Activated naive CD8-positive, alpha-beta T cell (primary cell): ENCODE data around the gene CERK.
"Not testable (repeated sequence)": the region's sequence is repeated elsewhere in the genome, so short reads cannot be mapped to it uniquely, and the experiment has no call there.

Experiments
- H3K27ac Mint-ChIP-seq: one replicate; pipeline ENCODE4 v1.8.0; 2021; ENCODE audit warnings: mixed read lengths
- H3K27me3 Mint-ChIP-seq: one replicate; pipeline ENCODE4 v1.8.0; 2021; ENCODE audit warnings: mixed read lengths
- H3K36me3 Mint-ChIP-seq: one replicate; pipeline ENCODE4 v1.8.0; 2021; ENCODE audit warnings: mixed read lengths
- H3K4me1 Mint-ChIP-seq: one replicate; pipeline ENCODE4 v1.8.0; 2021; ENCODE audit warnings: low read depth, mixed read lengths
- H3K4me3 Mint-ChIP-seq: one replicate; pipeline ENCODE4 v1.8.0; 2021; ENCODE audit warnings: mild to moderate bottlenecking, mixed read lengths
- H3K9me3 Mint-ChIP-seq: one replicate; pipeline ENCODE4 v1.8.0; 2021; ENCODE audit warnings: low read depth, mixed read lengths

CERK gene

DNA sequence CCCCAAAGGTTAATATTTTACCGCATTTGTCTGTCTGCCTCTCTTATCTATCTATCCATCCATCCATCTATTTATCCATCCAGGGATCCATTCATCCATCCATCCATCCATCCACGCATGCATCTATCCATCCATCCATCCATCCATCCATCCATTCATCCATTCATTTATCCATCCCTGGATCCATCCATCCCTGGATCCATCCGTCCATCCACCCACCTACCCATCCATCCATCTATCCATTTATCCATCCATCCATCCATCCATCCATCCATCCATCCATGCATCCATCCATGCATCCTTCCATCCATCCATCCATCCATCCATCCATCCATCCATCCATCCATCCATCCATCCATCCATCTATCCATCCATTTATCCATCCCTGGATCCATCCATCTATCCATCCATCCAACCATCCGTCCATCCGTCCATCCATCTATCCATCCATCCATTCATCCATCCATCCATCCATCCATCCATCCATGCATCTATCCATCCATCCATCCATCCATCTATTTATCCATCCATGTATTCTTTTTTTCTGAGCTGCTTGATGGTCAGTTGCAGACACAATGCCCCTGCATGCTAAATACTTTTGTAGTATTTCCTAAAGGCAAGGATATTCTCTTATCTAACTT, 95.1 kb downstream of the CERK start:
- H3K27me3 Mint-ChIP-seq, H3K4me3 Mint-ChIP-seq, H3K27ac Mint-ChIP-seq, H3K9me3 Mint-ChIP-seq, H3K4me1 Mint-ChIP-seq, H3K36me3 Mint-ChIP-seq: not testable (repeated sequence)

- no peaks in the 10 kb centered on the region for H3K27me3 Mint-ChIP-seq
- H3K4me1 Mint-ChIP-seq: peaks cover 2% of the 10 kb centered on the region
- H3K4me3 Mint-ChIP-seq: no peak overlapping the region
- H3K27ac Mint-ChIP-seq: no peak overlapping the region
- no peaks in the 10 kb centered on the region for H3K9me3 Mint-ChIP-seq
- peaks cover 8% of the 10 kb centered on the region for H3K36me3 Mint-ChIP-seq
These were observed 96.2 kb downstream of the CERK start for GRCh38 chr22:46641811-46642266.

DNA sequence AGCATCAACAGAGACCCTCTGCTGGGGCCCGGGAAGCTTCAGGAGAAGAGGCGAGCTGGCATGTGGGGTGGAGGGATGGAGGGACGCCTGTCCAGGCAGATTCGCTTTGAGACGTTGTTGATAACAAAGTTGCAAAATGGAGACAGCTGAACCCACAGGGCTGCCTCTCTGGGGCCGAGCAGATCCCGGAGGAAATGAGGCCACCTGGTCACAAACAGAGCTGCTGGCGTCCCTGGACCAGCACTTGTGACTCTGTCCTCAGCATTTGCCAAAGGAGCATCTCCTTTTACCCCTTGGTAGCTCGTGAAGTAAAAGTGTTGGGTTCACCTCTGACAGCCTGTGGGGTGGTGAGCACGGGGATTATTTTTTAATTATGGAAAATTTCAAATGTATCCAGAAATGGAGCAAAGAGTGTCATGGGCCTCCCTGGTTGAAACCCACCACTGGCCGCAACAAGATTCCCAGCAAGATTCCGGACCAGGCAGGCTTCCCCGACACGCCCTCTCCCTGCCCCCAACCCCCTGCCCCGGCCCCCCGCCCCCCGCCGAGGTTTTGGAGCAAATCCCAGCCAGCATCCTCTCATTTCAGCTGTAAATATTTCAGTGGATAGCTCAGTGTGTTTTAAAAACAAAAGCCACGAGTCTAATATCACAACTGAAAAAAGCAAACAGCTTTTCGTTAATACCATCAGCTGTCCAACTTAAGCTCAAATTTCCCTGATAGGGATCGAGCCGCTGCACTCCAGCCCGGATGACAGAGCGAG, 97.6 kb downstream of the CERK start:
- Mint-ChIP-seq H3K4me1 (peaks cover 2% of the 10 kb centered on the region), H3K4me3 (no peak overlapping the region), H3K9me3 (no peaks in the 10 kb centered on the region), H3K27ac (no peak overlapping the region), H3K36me3 (peaks cover 8% of the 10 kb centered on the region), H3K27me3 (no peaks in the 10 kb centered on the region)

GRCh38 chr22:46639843-46640242, 98.2 kb downstream of the CERK start:
- Mint-ChIP-seq H3K9me3 (no peaks in the 10 kb centered on the region), H3K36me3 (peaks cover 8% of the 10 kb centered on the region), H3K4me1 (peaks cover 2% of the 10 kb centered on the region), H3K27me3 (no peaks in the 10 kb centered on the region), H3K4me3 (no peak overlapping the region), H3K27ac (no peak overlapping the region)

DNA sequence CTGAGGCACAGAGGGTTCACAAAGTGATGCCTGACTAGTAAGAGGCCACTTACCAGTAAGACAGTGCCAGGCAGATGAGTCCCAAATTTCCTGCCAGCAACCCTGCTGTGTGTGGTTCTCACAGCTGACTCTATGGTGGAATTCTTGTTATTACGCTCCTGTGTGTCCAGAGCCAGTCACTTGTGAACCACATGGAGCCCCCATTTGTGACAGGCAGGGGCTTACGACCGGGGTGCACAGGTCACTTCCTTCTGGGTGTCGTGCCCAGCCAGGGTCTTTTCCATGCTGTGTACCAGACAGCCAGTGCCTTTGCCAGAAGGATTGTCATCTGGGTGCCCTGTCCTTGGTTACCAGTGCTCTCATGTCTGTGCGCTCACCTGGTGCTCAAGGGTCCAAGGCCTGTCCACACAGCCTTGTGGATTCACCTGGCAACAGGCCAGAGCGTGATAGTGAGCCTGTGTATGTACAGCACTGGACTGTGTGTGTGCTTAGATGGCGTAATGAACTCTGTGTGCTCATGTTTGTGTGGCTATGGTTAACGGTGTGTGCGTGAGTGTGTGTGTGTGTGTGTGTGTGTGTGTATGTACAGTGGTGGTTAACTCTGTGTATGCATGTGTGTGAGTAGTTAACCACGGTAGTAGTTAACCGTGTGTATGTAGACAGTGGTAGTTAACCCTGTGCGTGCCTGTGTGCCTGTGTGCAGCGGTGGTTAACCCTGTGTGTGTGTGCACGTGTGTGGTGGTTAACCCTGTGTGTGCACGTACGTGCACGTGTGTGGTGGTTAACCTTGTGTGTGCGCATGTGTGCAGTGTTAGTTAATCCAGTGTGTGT, 99.2 kb downstream of the CERK start:
- Mint-ChIP-seq H3K4me3 (no peak overlapping the region), H3K36me3 (peaks cover 7% of the 10 kb centered on the region), H3K27ac (no peak overlapping the region), H3K27me3 (no peaks in the 10 kb centered on the region), H3K9me3 (no peaks in the 10 kb centered on the region), H3K4me1 (peaks cover 2% of the 10 kb centered on the region)

DNA sequence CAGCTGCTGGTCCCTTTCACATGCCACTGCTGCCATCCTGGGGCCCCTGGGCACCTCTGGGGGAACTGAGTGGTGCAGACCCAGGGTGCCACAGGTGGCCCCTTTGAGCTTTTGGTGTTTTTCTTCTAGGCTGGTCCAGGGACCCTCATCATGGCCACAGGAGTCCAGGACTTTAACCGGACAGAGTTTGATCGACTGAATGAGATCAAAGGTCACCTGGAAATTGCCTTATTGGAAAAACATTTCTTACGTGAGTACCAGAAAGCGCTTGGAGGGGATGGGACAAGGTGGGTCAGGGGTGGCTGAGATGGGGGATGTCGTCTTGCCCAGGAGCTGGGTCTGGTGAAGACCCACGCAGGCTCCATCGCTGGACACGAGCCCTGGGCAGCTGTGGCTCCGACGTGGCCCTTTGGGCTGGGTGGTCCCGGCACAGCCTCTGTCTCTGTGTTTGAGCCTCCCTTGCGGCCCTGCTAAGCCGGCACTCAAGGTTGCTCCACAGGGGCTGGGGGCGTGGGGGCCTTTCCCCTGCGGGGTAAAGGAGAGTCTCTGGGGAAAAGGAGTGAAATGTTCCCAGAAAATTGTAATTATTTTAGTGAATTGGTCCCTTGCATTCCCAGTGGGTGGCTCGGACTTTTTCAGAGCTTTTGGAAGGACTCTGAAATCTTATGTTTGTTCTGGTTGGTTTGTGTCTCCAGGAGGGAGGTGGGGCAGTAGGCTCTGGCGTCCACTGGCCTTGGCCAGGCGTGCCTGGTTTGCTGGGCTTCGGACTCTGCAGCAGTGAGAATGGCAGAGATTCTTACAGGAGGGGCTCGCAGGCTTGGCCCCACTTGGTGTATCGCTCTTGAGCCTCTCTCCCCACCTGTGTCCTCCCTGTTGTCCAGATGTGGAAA, 100.1 kb downstream of the CERK start:
- H3K9me3 Mint-ChIP-seq: no peaks in the 10 kb centered on the region
- H3K4me1 Mint-ChIP-seq: peaks cover 2% of the 10 kb centered on the region
- no peaks in the 10 kb centered on the region for H3K27me3 Mint-ChIP-seq
- H3K4me3 Mint-ChIP-seq: no peak overlapping the region
- H3K36me3 Mint-ChIP-seq: peaks cover 3% of the 10 kb centered on the region
- no peak overlapping the region for H3K27ac Mint-ChIP-seq

- Mint-ChIP-seq H3K9me3 (no peaks in the 10 kb centered on the region), H3K4me1 (peaks cover 2% of the 10 kb centered on the region), H3K27ac (no peak overlapping the region), H3K4me3 (no peak overlapping the region), H3K36me3 (no peaks in the 10 kb centered on the region), H3K27me3 (no peaks in the 10 kb centered on the region)
These were observed 101.6 kb downstream of the CERK start for GRCh38 chr22:46636221-46637002.

- no peaks in the 10 kb centered on the region for H3K9me3 Mint-ChIP-seq
- H3K27ac Mint-ChIP-seq: no peak overlapping the region
- H3K27me3 Mint-ChIP-seq: no peaks in the 10 kb centered on the region
- peaks cover 2% of the 10 kb centered on the region for H3K4me1 Mint-ChIP-seq
- no peaks in the 10 kb centered on the region for H3K36me3 Mint-ChIP-seq
- no peak overlapping the region for H3K4me3 Mint-ChIP-seq
These were observed 102.3 kb downstream of the CERK start for GRCh38 chr22:46635756-46636155.

GRCh38 chr22:46634973-46635685, 102.9 kb downstream of the CERK start:
- not testable (repeated sequence) for H3K36me3 Mint-ChIP-seq, H3K4me3 Mint-ChIP-seq, H3K9me3 Mint-ChIP-seq, H3K4me1 Mint-ChIP-seq, H3K27me3 Mint-ChIP-seq, H3K27ac Mint-ChIP-seq
